NCI-H2171 treated with DMSO at 0.1 percent for 48 hours (cell line): Measurements from ENCODE around the gene THRAP3.
"Not testable (repeated sequence)": the region's sequence is repeated elsewhere in the genome, so short reads cannot be mapped to it uniquely, and the experiment has no call there.

Source experiments
- DNase-seq: peaks from one replicate; lab custom pipeline; 2025; lab: John Stamatoyannopoulos, UW

The THRAP3 gene

GRCh38 chr1:36207339-36207738, 16.9 kb upstream of the THRAP3 start:
- no peak for DNase-seq

- no peak for DNase-seq
Observed at GRCh38 chr1:36208978-36209703, 15.1 kb upstream of the THRAP3 start.

- no peak for DNase-seq
Observed at GRCh38 chr1:36211307-36211706, 12.9 kb upstream of the THRAP3 start.

GRCh38 chr1:36211841-36212240, 12.4 kb upstream of the THRAP3 start:
- DNase-seq: no peak

- DNase-seq: no peak
Observed at GRCh38 chr1:36212782-36213181, 11.5 kb upstream of the THRAP3 start.

GRCh38 chr1:36217670-36218069, 6.6 kb upstream of the THRAP3 start:
- no peak for DNase-seq

GRCh38 chr1:36221901-36222300, 2.3 kb upstream of the THRAP3 start:
- not testable (repeated sequence) for DNase-seq

GRCh38 chr1:36222481-36223380, 1.5 kb upstream of the THRAP3 start:
- no peak for DNase-seq

GRCh38 chr1:36223381-36223995, 755 bp upstream of the THRAP3 start:
- DNase-seq: no peak

GRCh38 chr1:36224537-36225282, 467 bp downstream of the THRAP3 start:
- peak; percentile 90 for DNase-seq

GRCh38 chr1:36225283-36225899, 1.1 kb downstream of the THRAP3 start:
- DNase-seq: no peak

- not testable (repeated sequence) for DNase-seq
Observed at GRCh38 chr1:36230279-36230678, 6.0 kb downstream of the THRAP3 start.

- DNase-seq: no peak
Observed at GRCh38 chr1:36231191-36231590, 6.9 kb downstream of the THRAP3 start.

GRCh38 chr1:36232212-36233095, 8.2 kb downstream of the THRAP3 start:
- no peak for DNase-seq

GRCh38 chr1:36236302-36236701, 12.1 kb downstream of the THRAP3 start:
- no peak for DNase-seq

- DNase-seq: no peak
Observed at GRCh38 chr1:36238433-36238832, 14.2 kb downstream of the THRAP3 start.

GRCh38 chr1:36239941-36240637, 15.8 kb downstream of the THRAP3 start:
- no peak for DNase-seq

GRCh38 chr1:36247538-36247937, 23.3 kb downstream of the THRAP3 start:
- no peak for DNase-seq

- DNase-seq: no peak
Observed at GRCh38 chr1:36248250-36248894, 24.1 kb downstream of the THRAP3 start.
